ENCODE data around the gene GALNT17.

Gene GALNT17

DNA sequence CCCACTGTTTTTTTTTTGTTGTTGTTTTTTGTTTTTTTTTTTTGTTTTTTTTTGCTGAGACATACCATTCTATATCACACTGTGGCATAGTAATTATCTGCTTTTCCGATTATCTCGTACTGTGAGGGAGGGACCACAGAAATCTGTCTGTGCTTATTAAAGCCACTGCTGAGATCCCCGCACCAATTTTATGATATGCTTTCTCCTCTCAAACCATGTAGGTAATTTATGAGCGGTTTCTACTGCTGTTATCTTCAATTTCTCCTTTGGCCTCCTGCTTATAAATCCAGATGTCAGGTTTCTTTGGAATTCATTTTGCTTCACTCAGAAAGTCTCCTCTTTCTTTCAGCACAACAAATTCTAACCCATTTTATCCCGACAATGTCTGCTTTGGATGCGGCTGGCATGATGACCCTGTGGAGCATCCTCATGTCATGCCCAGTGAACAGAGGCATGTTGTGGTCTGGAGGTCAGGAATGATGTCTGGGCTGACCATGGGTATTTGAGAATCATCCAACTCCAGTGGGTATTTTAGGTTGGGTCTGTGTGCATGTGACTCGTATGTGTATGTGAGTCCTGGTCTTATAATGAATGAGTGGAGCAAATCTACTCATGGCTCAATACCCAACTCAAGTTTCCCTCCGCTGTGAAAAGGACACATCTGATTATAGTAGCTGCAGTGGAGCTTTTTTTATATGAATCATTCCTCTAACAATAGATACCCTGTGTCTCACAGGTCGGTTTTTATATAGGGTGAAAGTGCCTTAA, 213.4 kb downstream of the GALNT17 start:
- no peak for DNase-seq

GRCh38 chr7:71348821-71349681, 217.1 kb downstream of the GALNT17 start:
- no peak for DNase-seq

DNA sequence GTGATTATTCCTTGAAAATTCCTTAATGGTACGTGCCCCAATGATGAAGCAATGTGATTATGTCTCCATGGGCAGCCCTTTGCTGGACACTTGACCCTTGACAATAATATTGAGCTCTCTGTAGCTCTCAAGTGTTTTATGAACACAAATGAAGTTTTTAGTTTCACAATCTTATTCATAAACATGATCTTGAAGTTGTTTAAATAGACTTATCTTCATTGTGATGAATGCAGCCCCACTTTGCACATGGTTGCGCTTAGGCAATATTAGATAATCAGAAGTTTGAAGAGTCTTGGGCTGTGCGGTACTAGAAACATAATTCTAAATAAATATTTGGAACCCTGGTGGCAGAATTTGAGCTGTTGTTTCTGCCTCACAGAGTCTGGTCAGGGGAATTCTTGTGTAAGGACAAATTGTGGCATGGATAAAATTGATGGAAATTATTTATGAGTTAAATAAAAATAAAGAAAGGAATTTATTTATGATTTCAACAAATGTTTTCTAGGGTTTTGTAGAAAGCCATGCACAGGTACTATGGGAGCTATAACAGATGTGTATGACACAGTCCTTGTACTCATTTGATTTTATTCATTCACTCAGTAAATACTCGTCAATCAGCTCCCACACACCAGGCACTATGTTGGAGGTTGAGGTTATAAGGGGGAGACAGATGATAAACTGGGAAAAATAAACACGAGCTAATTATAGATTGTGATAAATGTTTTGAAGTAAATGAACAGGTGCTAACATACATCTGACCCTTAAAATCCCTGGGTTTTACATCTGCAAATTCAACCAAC, 217.9 kb downstream of the GALNT17 start:
- no peak for DNase-seq

DNA sequence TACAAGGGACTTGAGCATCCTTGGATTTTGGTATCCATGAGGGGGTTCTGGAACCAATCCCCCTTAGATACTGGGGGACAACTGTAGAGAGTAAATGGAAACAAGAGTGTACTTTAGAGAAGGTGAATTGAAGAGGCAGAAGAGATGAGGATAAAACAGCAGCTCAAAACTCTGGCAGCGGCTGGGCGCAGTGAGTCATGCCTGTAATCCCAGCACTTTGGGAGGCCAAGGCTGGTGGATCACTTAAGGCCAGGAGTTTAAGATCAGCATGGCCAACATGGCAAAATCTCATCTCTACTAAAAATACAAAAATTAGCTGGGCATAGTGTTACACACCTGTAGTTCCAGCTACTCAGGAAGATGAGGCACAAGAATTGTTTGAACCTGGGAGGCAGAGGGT, 218.7 kb downstream of the GALNT17 start:
- no peak for DNase-seq

DNA sequence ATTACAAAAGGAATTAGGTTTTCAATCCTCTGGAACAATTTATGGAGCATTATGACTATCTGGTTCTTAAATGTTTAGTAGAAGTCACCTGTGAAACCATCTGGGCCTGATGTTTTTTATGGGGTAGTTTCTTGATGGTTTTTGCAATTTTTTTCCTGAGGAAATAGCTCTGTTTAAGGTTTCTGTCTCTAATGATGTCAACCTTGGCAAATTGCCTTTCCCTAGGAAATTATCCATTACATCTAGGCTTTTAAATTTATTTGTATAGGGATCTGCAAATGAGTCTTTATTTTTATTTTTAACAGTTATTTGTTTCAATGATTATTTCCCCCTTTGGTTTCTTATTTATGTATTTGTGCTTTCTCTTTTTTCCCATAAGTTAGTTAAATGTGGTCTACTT, 222.8 kb downstream of the GALNT17 start:
- no peak for DNase-seq

DNA sequence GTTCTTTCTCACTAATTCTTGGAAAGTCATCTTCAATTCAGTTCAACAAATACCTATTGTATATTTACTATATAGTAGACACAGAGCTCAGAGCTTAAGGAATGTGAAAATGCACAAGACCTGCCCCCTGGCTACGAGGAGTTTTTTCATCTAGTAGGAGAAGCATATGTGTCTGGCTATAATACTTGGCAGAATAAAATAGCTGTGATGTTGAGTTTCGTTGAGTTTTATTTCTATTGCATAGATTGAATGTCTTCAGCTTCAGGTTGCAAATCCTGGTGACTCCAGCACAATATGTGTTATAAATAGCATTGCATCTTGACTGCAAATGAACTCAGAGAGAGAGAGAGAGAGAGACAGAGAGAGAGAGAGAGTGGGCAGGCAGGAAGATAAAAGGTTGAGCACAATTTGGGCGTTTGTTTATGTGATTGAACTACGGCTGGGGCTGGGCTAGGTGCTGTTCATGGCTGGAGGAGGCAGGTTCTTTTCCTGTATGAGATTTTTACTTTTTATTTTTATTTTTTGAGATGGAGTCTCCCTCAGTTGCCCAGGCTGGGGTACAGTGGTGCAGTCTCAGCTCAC, 229.6 kb downstream of the GALNT17 start:
- DNase-seq = no peak

GRCh38 chr7:71362240-71362639, 230.3 kb downstream of the GALNT17 start:
- no peak for DNase-seq

DNA sequence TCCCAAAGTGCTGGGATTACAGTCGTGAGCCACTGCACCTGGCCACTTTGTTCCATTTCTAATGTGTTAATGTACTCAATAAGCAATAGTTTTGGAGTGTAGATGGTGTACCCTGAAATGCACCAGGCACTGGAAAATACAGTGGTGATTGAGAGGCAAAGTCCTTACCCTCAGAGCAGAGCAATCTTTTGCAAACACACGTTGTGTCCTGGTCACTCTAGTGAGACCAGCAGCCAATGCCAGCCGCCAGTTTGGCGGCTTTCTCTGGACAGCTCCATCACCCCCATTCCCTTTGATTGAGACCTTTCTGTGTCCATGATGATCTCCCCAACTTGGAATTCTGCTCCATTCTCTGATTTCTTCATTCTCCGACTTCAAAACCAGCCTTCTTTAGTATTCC, 231.3 kb downstream of the GALNT17 start:
- DNase-seq = no peak

GRCh38 chr7:71363627-71364026, 231.7 kb downstream of the GALNT17 start:
- DNase-seq = no peak

DNA sequence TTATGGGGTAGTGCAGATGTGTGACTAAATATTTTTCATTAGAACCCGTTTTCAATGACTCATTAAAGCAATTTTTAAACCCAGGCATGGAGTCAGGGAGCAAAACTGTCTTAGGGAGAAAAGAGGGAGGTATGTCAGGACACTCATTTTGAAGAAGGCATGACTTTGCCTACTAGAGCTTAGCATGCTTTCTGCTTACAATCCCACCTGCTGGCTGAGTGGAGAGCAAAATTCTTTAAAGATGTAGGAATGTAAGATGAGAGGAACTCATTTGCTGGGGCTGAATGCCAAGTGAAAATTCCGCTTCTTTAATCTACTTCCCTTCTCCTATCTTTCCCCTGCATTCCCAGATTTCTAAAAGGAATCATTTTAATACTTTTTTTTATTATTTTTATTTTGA, 232.6 kb downstream of the GALNT17 start:
- no peak for DNase-seq

- no peak for DNase-seq
Measured at GRCh38 chr7:71372991-71373390, 241.0 kb downstream of the GALNT17 start.

- no peak for DNase-seq
Measured at GRCh38 chr7:71377062-71377461, 245.1 kb downstream of the GALNT17 start.

GRCh38 chr7:71377469-71377868, 245.5 kb downstream of the GALNT17 start:
- DNase-seq = no peak

DNA sequence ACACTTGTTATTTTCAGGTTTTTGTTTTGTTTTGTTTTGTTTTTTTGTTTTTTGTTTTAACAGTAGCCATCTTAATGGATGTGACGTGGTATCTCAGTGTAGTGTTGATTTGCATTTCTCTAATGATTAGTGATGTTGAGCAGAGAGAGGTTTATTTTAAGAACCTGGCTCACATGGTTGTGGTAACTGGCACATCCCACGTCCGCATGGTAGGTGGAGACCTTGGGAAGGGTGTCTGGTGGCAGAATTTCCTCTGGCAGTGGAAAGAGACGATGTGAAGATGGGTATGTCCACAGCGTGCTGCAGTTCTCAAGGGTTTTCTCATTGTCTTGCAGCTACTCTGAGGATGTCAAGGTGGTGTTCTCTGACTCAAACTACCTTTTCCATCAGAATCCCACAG, 252.2 kb downstream of the GALNT17 start:
- no peak for DNase-seq

DNA sequence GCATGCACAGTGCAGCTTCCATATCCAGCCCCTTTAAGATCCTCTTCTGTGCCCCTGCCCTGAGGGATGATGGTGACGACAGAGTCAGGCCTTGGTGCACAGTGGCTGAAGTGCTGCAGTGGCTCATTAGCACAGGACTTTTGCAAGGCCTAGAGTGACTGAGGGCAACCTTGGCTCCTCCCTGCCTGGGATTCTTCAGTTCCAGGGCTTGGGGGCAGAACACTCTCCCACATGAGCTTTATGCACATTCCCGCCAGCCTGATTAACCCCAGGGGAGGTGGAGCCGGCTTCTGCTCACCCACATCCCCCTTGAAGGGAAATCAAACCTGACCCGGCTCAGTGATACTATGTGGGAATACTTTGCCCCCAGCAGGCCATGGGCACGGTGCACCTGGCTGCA, 253.4 kb downstream of the GALNT17 start:
- no peak for DNase-seq

- no peak for DNase-seq
Measured at GRCh38 chr7:71386152-71386785, 254.3 kb downstream of the GALNT17 start.

DNA sequence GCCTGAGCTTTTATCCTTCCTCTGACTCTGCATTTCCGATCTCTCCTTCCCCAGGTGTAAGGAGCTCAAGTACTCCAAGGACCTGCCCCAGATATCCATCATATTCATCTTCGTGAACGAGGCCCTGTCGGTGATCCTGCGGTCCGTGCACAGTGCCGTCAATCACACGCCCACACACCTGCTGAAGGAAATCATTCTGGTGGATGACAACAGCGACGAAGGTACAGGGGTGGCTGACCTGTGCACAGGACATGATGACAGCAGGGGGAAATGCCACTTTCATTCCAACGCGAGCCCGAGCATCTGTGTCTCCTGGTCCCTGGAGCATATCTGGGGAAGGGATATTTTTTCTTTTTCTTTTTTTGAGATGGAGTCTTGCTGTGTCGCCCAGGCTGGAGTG, 256.2 kb downstream of the GALNT17 start:
- no peak for DNase-seq

DNA sequence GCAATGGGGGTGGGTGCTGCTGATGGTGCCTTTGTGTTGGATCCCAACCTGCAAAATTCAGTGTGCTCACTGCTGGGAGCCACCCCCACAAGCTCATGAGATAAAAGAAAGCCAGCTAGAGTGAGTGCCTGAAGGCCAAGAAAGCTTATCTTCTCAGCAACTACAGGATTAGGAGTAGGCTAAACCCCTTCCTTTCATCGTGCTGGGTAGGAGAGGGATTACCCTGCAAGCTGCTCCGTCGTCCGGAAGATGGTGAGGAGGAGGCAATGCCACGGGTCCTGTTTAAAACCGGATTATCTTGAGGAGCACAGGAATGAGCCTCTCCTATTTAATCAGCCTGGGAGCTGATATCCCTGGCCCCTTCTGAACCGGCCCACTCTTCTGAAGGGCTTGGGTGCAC, 258.0 kb downstream of the GALNT17 start:
- DNase-seq = no peak

GRCh38 chr7:71393661-71394060, 261.7 kb downstream of the GALNT17 start:
- no peak for DNase-seq

- DNase-seq = no peak
Measured at GRCh38 chr7:71402684-71403083, 270.7 kb downstream of the GALNT17 start.

GRCh38 chr7:71403202-71403946, 271.4 kb downstream of the GALNT17 start:
- no peak for DNase-seq
